Prostate gland (tissue), 2 donors: ENCODE results near the gene ACOT11. TPM values are rescaled to one million over a fixed set of nuclear protein-coding genes. Genes with fewer than 3 reads are reported as not detected.

Experiments used
- DNase-seq: peaks from one replicate; pipeline ENCODE4 v3.0.0-alpha.2; 2019; ENCODE audit warnings: low spot score
- H3K27ac ChIP-seq, 2 donors: fragments of 200-600 bp; sonication (generic); 2 replicates each; pipeline ENCODE4 v1.5.1; 2017 to 2019
- H3K27me3 ChIP-seq: fragments of 200-600 bp; sonication (generic); replicated peaks from 2 replicates; pipeline ENCODE4 v1.5.1; 2019; ENCODE audit not compliant: insufficient read depth
- H3K36me3 ChIP-seq, 2 donors: fragments of 200-600 bp; sonication (generic); 1 replicate in 1 of 2; 2 replicates in 1 of 2; pipeline versions ENCODE4 v1.5.1 to v1.8.1; 2017 to 2019
- H3K4me1 ChIP-seq: fragments of 200-600 bp; sonication (generic); replicated peaks from 2 replicates; pipeline ENCODE4 v1.5.1; 2019
- H3K4me3 ChIP-seq, 2 donors: fragments of 200-600 bp; sonication (generic); 2 replicates each; pipeline ENCODE4 v1.5.1; 2017 to 2019
- H3K9me3 ChIP-seq: fragments of 200-600 bp; sonication (generic); 2 replicates; pipeline ENCODE4 v1.5.1; 2017
- POLR2A ChIP-seq: fragments of 450-650 bp; IDR thresholded peaks from one replicate; pipeline ENCODE4 v1.6.1; 2016; ENCODE audit warnings: antibody characterized with exemption, mild to moderate bottlenecking
- POLR2AphosphoS5 ChIP-seq: sonication (generic); formaldehyde crosslinking; IDR thresholded peaks from one replicate; pipeline ENCODE4 v1.6.1; 2017; ENCODE audit warnings: antibody characterized with exemption
- WGBS: methylation state at CpG from one replicate; pipeline ENCODE4 v1.1.5; 2018; 5-methylcytosine and 5-hydroxymethylcytosine counted together
- intact Hi-C: fragments of 100-400 bp; cut with DNase I; formaldehyde crosslinking; loops from one replicate; pipeline ENCODE4 v1.14.2; 2022
- total RNA-seq, 2 donors: library from RNA; depleted of rRNA; stranded (reverse); fragments of >200 nt; gene quantifications; one replicate each; pipeline ENCODE4 v1.1.0, GENCODE V29; 2016
- TF ChIP-seq, protein P1 (sequence below), 4 experiments: fragments of 200-600 bp in 2 of 4; fragments of 450-650 bp in 2 of 4; sonication (generic) in 2 of 4; IDR thresholded peaks; 1 replicate in 3 of 4; 2 replicates in 1 of 4; pipeline ENCODE4 v1.5.1; 2016 to 2019; ENCODE audit warnings: antibody characterized with exemption in 4 of 4, mild to moderate bottlenecking in 2 of 4, moderate library complexity in 2 of 4

Gene ACOT11
- total RNA-seq, 2 donors from 2014 or later, result 6.7 to 18.6 TPM

DNA sequence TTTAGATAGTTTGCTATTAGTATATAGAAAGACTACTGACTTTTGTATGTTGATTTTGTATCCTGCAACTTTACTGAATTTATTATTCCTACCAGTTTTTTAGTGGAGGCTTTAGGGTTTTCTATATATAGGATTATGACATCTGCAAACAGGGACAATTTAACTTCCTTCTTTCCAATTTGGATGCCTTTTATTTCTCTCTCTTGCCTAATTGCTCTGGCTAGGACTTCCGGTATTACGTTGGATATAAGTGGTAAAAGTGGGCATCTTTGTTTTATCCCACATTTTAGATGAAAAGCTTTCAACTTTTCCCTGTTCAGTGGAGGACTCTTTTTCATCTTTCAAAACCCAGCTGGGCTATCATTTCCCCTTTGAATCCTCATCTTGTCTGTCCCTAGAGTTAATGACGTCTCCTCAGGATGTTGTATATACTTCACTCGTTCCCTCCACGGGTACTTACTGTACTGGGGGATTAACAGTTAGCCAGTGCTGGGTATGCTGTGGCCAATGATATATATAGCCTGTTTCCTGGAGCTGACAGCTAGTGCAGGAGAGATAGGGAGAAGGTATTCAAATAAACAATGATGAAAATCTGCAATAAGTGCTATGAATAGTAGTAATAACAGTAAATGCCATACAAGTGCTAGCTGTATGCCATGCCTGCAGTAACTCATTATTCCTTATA lies 9.8 kb downstream of the ACOT11 start:
- no peak for DNase-seq
- Histone ChIP-seq H3K4me1 (no peaks in the 10 kb centered on the region), H3K9me3 (no peaks in the 10 kb centered on the region), H3K36me3 (no peaks in the 10 kb centered on the region), H3K27ac (no peak overlapping the region), H3K4me3 (no peak overlapping the region), H3K27me3 (no peaks in the 10 kb centered on the region)
- TF ChIP-seq POLR2A (no peak), POLR2AphosphoS5 (no peak)
- TF ChIP-seq, protein P1, sequence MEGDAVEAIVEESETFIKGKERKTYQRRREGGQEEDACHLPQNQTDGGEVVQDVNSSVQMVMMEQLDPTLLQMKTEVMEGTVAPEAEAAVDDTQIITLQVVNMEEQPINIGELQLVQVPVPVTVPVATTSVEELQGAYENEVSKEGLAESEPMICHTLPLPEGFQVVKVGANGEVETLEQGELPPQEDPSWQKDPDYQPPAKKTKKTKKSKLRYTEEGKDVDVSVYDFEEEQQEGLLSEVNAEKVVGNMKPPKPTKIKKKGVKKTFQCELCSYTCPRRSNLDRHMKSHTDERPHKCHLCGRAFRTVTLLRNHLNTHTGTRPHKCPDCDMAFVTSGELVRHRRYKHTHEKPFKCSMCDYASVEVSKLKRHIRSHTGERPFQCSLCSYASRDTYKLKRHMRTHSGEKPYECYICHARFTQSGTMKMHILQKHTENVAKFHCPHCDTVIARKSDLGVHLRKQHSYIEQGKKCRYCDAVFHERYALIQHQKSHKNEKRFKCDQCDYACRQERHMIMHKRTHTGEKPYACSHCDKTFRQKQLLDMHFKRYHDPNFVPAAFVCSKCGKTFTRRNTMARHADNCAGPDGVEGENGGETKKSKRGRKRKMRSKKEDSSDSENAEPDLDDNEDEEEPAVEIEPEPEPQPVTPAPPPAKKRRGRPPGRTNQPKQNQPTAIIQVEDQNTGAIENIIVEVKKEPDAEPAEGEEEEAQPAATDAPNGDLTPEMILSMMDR (IDR thresholded peaks at IDR 0.05), result no peak
- intact Hi-C loops, result no loop called here
- 49% methylated on average over 5 of the region's 5 CpGs for WGBS

GRCh38 chr1:54558434-54559030 lies 10.5 kb downstream of the ACOT11 start:
- Histone ChIP-seq H3K27me3 (no peaks in the 10 kb centered on the region), H3K4me3 (no peak overlapping the region), H3K9me3 (no peaks in the 10 kb centered on the region), H3K27ac (no peak overlapping the region), H3K4me1 (no peaks in the 10 kb centered on the region), H3K36me3 (no peaks in the 10 kb centered on the region)
- intact Hi-C loops, result no loop called here
- TF ChIP-seq POLR2A, result no peak
- TF ChIP-seq, protein P1 (IDR thresholded peaks at IDR 0.05), result no peak
- TF ChIP-seq POLR2AphosphoS5, result no peak
- 64% methylated on average over 7 of the region's 7 CpGs for WGBS
- no peak for DNase-seq

- Histone ChIP-seq H3K27ac (no peak overlapping the region), H3K27me3 (no peaks in the 10 kb centered on the region), H3K36me3 (no peaks in the 10 kb centered on the region), H3K9me3 (no peaks in the 10 kb centered on the region), H3K4me1 (no peaks in the 10 kb centered on the region), H3K4me3 (no peak overlapping the region)
- intact Hi-C loops, result no loop called here
- 40% methylated on average over 9 of the region's 9 CpGs for WGBS
- no peak for DNase-seq
- TF ChIP-seq POLR2AphosphoS5 (no peak), POLR2A (no peak)
- TF ChIP-seq, protein P1 (IDR thresholded peaks at IDR 0.05), result no peak
These were observed 11.1 kb downstream of the ACOT11 start for GRCh38 chr1:54559111-54559548.

DNA sequence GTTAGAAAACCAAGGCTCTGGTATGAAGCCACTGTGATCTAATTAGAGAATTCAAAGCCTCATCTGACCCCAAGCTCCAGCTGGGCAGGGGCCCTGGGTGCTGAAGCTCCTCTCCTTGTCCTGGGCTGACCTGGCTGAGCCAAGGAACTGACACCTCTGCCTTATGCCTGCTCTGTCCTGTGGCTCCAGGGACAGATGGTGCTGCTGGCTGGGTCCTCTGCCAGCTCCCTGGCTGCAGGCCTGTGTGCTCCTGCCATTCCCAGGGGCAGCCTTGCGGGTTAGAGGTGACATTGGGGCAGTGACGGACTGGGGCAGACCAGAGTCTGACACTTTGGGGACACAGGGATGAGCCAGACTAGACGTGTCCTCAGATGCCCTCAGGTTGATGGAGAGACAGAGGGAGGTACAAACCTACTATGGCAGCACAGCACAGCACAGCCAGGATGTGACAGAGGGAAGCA lies 11.8 kb downstream of the ACOT11 start:
- H3K27me3 ChIP-seq, result no peaks in the 10 kb centered on the region
- H3K36me3 ChIP-seq, result no peaks in the 10 kb centered on the region
- TF ChIP-seq POLR2A, result no peak
- WGBS, result no CpG with 5 or more reads among the region's 3 CpGs
- H3K9me3 ChIP-seq, result no peaks in the 10 kb centered on the region
- H3K4me1 ChIP-seq, result no peaks in the 10 kb centered on the region
- H3K27ac ChIP-seq, result no peak overlapping the region
- intact Hi-C loops, result no loop called here
- DNase-seq, result no peak
- H3K4me3 ChIP-seq, result no peak overlapping the region

GRCh38 chr1:54564312-54565112 lies 16.5 kb downstream of the ACOT11 start:
- 56% methylated on average over 17 of the region's 17 CpGs for WGBS
- Histone ChIP-seq H3K4me3 (no peak overlapping the region), H3K36me3 (no peaks in the 10 kb centered on the region), H3K27ac (no peak overlapping the region), H3K9me3 (no peaks in the 10 kb centered on the region), H3K27me3 (no peaks in the 10 kb centered on the region), H3K4me1 (no peaks in the 10 kb centered on the region)
- intact Hi-C loops, result no loop called here
- peak; percentile 45 for DNase-seq
- TF ChIP-seq POLR2A, result peak; percentile 63
- TF ChIP-seq, protein P1 (IDR thresholded peaks at IDR 0.05), result no peak
- TF ChIP-seq POLR2AphosphoS5, result no peak
